22Rv1 (cell line): ENCODE results near the gene MEIKIN.

ENCODE experiments used
- CTCF ChIP-seq: fragments of 450-650 bp; IDR thresholded peaks from 2 replicates; pipeline ENCODE4 v1.5.1; 2017; ENCODE audit warnings: mild to moderate bottlenecking
- ZFX ChIP-seq: fragments of 450-650 bp; IDR thresholded peaks from 2 replicates; pipeline ENCODE4 v1.6.1; 2017; ENCODE audit warnings: antibody characterized with exemption, borderline replicate concordance

- TF ChIP-seq CTCF (no peak), ZFX (no peak)
Measured at GRCh38 chr5:131812371-131813160, 132.9 kb downstream of the MEIKIN start.
